HepG2 (cell line): ENCODE data around the gene RCE1. TPM values are rescaled to one million over a fixed set of nuclear protein-coding genes. Genes with fewer than 3 reads are reported as not detected.

Experiments
- ARNT2 ChIP-seq: sonication (generic); formaldehyde crosslinking; IDR thresholded peaks from 2 replicates; pipeline ENCODE4 v1.8.0; 2022; ENCODE audit warnings: mild to moderate bottlenecking, low read depth, missing genetic modification reagents, moderate library complexity
- ELF3 ChIP-seq: IDR thresholded peaks from 2 replicates; pipeline ENCODE4 v1.6.1; 2016; ENCODE audit warnings: missing genetic modification reagents, missing compliant biosample characterization
- ELF4 ChIP-seq: sonication (generic); formaldehyde crosslinking; IDR thresholded peaks from 2 replicates; pipeline ENCODE4 v1.5.0; 2020; ENCODE audit warnings: missing genetic modification reagents, mild to moderate bottlenecking, moderate library complexity, borderline replicate concordance
- GABPA ChIP-seq, 2 experiments: IDR thresholded peaks; 2 replicates each; pipeline ENCODE4 v1.6.1; 2011 to 2016; ENCODE audit warnings: low read depth in 2 of 2, low read length in 1 of 2, missing biosample characterization in 1 of 2, missing genetic modification characterization in 1 of 2
- RNF2 ChIP-seq: fragments of 450-650 bp; conservative IDR thresholded peaks from 2 replicates; pipeline ENCODE4 v1.6.1; 2016; ENCODE audit warnings: low read depth
- SIX1 ChIP-seq: sonication (generic); formaldehyde crosslinking; IDR thresholded peaks from 2 replicates; pipeline ENCODE4 v1.4.0; 2020; ENCODE audit warnings: missing genetic modification reagents, borderline replicate concordance
- ZNF12 ChIP-seq: sonication (generic); formaldehyde crosslinking; IDR thresholded peaks from 2 replicates; pipeline ENCODE4 v1.5.0; 2020; ENCODE audit warnings: missing genetic modification reagents
- ZNF572 ChIP-seq: sonication (generic); formaldehyde crosslinking; IDR thresholded peaks from 2 replicates; pipeline ENCODE4 v1.5.1; 2020; ENCODE audit warnings: mild to moderate bottlenecking, missing genetic modification reagents
- ZNF674 ChIP-seq: sonication (generic); formaldehyde crosslinking; IDR thresholded peaks from 2 replicates; pipeline ENCODE4 v1.5.0; 2020; ENCODE audit warnings: low read depth, mild to moderate bottlenecking, missing genetic modification reagents
- ZNF713 ChIP-seq: sonication (generic); formaldehyde crosslinking; IDR thresholded peaks from 2 replicates; pipeline ENCODE4 v1.4.0; 2020; ENCODE audit warnings: mild to moderate bottlenecking, missing genetic modification reagents
- ZNF768 ChIP-seq: sonication (generic); formaldehyde crosslinking; IDR thresholded peaks from 2 replicates; pipeline ENCODE4 v1.4.0; 2020; ENCODE audit warnings: missing genetic modification reagents
- ZNF782 ChIP-seq: sonication (generic); formaldehyde crosslinking; IDR thresholded peaks from 2 replicates; pipeline ENCODE4 v1.4.0; 2020; ENCODE audit warnings: missing genetic modification reagents, mild to moderate bottlenecking, borderline replicate concordance
- polyA plus RNA-seq, 8 experiments: library from polyadenylated mRNA; depleted of rRNA in 3 of 8; stranded (reverse) in 7 of 8; unstranded in 1 of 8; fragments of >200 nt; fragmentation: Illumina TruSeq in 4 of 8; extraction: Trizol in 4 of 8; gene quantifications; 2 replicates each; pipeline versions ENCODE4 v1.2.1 to v1.2.3, GENCODE V29; 2011 to 2016; ENCODE audit warnings: low read depth in 4 of 8, missing spikeins in 1 of 8, mixed read lengths in 1 of 8; ENCODE audit not compliant: insufficient read depth in 1 of 8
- total RNA-seq, 5 experiments: library from RNA; depleted of rRNA; stranded (reverse); fragments of >200 nt; fragmentation: Illumina TruSeq; extraction: Trizol; gene quantifications; 2 replicates each; pipeline ENCODE4 v1.2.3, GENCODE V29; 2016; ENCODE audit warnings: low read depth in 1 of 5
- TF ChIP-seq, protein P1 (sequence below): sonication (generic); formaldehyde crosslinking; IDR thresholded peaks from 2 replicates; pipeline ENCODE4 v1.5.1; 2020; ENCODE audit warnings: missing genetic modification reagents, mild to moderate bottlenecking, borderline replicate concordance
- TF ChIP-seq, protein P2 (sequence below): sonication (generic); formaldehyde crosslinking; conservative IDR thresholded peaks from 2 replicates; pipeline ENCODE4 v1.4.0; 2020; ENCODE audit warnings: missing genetic modification reagents
- TF ChIP-seq, protein P3 (sequence below): sonication (generic); formaldehyde crosslinking; IDR thresholded peaks from 2 replicates; pipeline ENCODE4 v1.4.0; 2020; ENCODE audit warnings: missing genetic modification reagents
- TF ChIP-seq, protein P4 (sequence below): sonication (generic); formaldehyde crosslinking; IDR thresholded peaks from 2 replicates; pipeline ENCODE4 v1.8.0; 2022; ENCODE audit warnings: missing genetic modification reagents, mild to moderate bottlenecking, inconsistent platforms, borderline replicate concordance
- TF ChIP-seq, protein P5 (sequence below): sonication (generic); formaldehyde crosslinking; IDR thresholded peaks from 2 replicates; pipeline ENCODE4 v1.8.1; 2023; ENCODE audit warnings: mild to moderate bottlenecking, inconsistent platforms, moderate library complexity, missing genetic modification reagents, borderline replicate concordance

RCE1 gene
- total and polyA plus RNA-seq, 2 of the 13 experiments (the other 11 are each of a cell fraction or from before 2014, with no cell fraction given) = 22.2 to 22.4 TPM

DNA sequence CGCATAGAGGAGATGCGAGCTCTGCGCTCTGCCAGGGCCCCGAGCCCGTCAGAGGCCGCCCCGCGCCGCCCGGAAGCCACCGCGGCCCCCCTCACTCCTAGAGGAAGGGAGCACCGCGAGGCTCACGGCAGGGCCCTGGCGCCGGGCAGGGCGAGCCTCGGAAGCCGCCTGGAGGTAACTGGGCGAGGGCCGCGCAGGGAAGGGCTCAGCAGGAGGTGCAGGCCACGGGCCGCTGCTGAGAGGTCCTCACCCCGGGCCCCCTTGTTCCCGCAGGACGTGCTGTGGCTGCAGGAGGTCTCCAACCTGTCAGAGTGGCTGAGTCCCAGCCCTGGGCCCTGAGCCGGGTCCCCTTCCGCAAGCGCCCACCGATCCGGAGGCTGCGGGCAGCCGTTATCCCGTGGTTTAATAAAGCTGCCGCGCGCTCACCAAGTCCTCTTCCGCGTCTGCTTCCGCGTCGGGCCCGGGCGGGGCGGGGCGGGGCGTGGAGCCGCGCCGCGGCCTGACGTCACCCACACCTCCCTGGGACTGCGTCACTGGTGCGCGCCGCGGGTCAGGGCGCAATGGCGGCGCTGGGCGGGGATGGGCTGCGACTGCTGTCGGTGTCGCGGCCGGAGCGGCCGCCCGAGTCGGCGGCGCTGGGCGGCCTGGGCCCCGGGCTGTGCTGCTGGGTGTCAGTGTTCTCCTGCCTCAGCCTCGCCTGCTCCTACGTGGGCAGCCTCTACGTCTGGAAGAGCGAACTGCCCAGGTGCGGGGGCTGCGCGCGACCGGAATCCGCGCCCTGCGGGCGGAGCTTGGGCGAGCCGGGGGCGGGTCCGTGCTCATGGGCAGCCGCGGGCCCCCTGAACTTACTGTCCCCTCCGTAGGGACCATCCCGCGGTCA lies at the start of gene RCE1 (continued):
- TF ChIP-seq, protein P1, sequence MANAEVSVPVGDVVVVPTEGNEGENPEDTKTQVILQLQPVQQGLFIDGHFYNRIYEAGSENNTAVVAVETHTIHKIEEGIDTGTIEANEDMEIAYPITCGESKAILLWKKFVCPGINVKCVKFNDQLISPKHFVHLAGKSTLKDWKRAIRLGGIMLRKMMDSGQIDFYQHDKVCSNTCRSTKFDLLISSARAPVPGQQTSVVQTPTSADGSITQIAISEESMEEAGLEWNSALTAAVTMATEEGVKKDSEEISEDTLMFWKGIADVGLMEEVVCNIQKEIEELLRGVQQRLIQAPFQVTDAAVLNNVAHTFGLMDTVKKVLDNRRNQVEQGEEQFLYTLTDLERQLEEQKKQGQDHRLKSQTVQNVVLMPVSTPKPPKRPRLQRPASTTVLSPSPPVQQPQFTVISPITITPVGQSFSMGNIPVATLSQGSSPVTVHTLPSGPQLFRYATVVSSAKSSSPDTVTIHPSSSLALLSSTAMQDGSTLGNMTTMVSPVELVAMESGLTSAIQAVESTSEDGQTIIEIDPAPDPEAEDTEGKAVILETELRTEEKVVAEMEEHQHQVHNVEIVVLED (CRISPR knock-in tag) = peak; percentile 70; the same call in 1 of the 2 replicates
- TF ChIP-seq, protein P2, sequence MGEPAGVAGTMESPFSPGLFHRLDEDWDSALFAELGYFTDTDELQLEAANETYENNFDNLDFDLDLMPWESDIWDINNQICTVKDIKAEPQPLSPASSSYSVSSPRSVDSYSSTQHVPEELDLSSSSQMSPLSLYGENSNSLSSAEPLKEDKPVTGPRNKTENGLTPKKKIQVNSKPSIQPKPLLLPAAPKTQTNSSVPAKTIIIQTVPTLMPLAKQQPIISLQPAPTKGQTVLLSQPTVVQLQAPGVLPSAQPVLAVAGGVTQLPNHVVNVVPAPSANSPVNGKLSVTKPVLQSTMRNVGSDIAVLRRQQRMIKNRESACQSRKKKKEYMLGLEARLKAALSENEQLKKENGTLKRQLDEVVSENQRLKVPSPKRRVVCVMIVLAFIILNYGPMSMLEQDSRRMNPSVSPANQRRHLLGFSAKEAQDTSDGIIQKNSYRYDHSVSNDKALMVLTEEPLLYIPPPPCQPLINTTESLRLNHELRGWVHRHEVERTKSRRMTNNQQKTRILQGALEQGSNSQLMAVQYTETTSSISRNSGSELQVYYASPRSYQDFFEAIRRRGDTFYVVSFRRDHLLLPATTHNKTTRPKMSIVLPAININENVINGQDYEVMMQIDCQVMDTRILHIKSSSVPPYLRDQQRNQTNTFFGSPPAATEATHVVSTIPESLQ (CRISPR knock-in tag) = no peak
- TF ChIP-seq ZNF713 (CRISPR knock-in tag) (0 out of 2 replicates have a peak, but pooled peaks have one; percentile 28), ZNF768 (CRISPR knock-in tag) (0 out of 2 replicates have a peak, but pooled peaks have one; percentile 4), ZNF572 (CRISPR knock-in tag) (no peak), RNF2 (no peak), ZNF674 (CRISPR knock-in tag) (no peak), SIX1 (CRISPR knock-in tag) (no peak), ELF4 (CRISPR knock-in tag) (peak; percentile 32; the same call in 1 of the 2 replicates), ZNF782 (CRISPR knock-in tag) (peak; percentile 46; the same call in 1 of the 2 replicates), ZNF12 (peak; percentile 75), GABPA (IDR thresholded peaks at IDR 0.05; ENCODE audit: low read depth, low read length) (peak; percentile 48), GABPA (CRISPR knock-in tag; IDR thresholded peaks at IDR 0.05; ENCODE audit: low read depth) (peak; percentile 44), ARNT2 (CRISPR knock-in tag) (peak; percentile 64; the same call in 1 of the 2 replicates), ELF3 (CRISPR knock-in tag) (peak; percentile 85)
- TF ChIP-seq, protein P3, sequence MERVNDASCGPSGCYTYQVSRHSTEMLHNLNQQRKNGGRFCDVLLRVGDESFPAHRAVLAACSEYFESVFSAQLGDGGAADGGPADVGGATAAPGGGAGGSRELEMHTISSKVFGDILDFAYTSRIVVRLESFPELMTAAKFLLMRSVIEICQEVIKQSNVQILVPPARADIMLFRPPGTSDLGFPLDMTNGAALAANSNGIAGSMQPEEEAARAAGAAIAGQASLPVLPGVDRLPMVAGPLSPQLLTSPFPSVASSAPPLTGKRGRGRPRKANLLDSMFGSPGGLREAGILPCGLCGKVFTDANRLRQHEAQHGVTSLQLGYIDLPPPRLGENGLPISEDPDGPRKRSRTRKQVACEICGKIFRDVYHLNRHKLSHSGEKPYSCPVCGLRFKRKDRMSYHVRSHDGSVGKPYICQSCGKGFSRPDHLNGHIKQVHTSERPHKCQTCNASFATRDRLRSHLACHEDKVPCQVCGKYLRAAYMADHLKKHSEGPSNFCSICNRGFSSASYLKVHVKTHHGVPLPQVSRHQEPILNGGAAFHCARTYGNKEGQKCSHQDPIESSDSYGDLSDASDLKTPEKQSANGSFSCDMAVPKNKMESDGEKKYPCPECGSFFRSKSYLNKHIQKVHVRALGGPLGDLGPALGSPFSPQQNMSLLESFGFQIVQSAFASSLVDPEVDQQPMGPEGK (CRISPR knock-in tag) = peak; percentile 17
- TF ChIP-seq, protein P4, sequence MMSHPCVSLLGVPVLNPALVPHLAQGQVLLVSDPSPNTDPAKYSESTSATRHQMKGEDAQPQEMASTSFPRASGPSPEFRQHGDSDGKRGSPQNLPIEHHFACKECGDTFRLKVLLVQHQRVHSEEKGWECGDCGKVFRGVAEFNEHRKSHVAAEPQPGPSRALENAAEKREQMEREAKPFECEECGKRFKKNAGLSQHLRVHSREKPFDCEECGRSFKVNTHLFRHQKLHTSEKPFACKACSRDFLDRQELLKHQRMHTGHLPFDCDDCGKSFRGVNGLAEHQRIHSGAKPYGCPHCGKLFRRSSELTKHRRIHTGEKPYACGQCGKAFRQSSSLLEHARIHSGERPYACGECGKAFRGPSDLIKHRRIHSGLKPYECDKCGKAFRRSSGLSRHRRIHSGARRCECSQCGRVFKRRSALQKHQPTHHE (CRISPR knock-in tag) = no peak
- TF ChIP-seq, protein P5, sequence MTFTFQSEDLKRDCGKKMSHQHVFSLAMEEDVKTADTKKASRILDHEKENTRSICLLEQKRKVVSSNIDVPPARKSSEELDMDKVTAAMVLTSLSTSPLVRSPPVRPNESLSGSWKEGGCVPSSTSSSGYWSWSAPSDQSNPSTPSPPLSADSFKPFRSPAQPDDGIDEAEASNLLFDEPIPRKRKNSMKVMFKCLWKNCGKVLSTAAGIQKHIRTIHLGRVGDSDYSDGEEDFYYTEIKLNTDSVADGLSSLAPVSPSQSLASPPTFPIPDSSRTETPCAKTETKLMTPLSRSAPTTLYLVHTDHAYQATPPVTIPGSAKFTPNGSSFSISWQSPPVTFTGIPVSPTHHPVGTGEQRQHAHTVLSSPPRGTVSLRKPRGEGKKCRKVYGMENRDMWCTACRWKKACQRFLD (CRISPR knock-in tag) = no peak
